Endothelial cell of umbilical vein (primary cell): Measurements from ENCODE around the gene SLC12A7. TPM values are rescaled to one million over a fixed set of nuclear protein-coding genes. Genes with fewer than 3 reads are reported as not detected.

Source experiments
- BruUV-seq: library from RNA; stranded (reverse); fragments of 400-500 nt; replicated peaks from 2 replicates; lab custom pipeline; 2021; lab: Mats Ljungman, UMichigan
- CTCF ChIA-PET: fragments of 300-600, 350-600 bp; sonication (Branson Sonifier 250); formaldehyde crosslinking; loops from one replicate; lab custom pipeline; 2021; ENCODE audit warnings: antibody characterized with exemption, inconsistent platforms; lab: Charles Lee
- POLR2A ChIA-PET: fragments of 300-600, 350-600 bp; sonication (Branson Sonifier 250); formaldehyde crosslinking; loops from one replicate; lab custom pipeline; 2021; ENCODE audit warnings: antibody characterized with exemption, inconsistent platforms; lab: Charles Lee
- DNase-seq: peaks from one replicate; pipeline ENCODE4 v3.0.0-alpha.2; 2011; ENCODE audit warnings: low read depth, low spot score
- FAIRE-seq: peaks from 2 replicates; lab custom pipeline; 2011; peaks lifted over from hg19 to GRCh38; lab: Jason Lieb, UNC
- H2AFZ ChIP-seq: 2 replicates; pipeline ENCODE4 v1.6.0; 2012; ENCODE audit warnings: low read depth, low read length, control low read depth, inconsistent platforms
- H3K27ac ChIP-seq: 2 replicates; pipeline ENCODE4 v1.5.1; 2011; ENCODE audit warnings: low read depth, mild to moderate bottlenecking, control low read depth, low read length, moderate library complexity; ENCODE audit not compliant: insufficient read depth
- H3K27me3 ChIP-seq, 2 experiments: 2 replicates each; pipeline versions ENCODE4 v1.6.0 to v1.6.1; 2011; ENCODE audit warnings: low read length in 2 of 2, mixed read lengths in 1 of 2; ENCODE audit not compliant: control insufficient read depth in 2 of 2, insufficient read depth in 2 of 2
- H3K36me3 ChIP-seq, 2 experiments: 2 replicates in 1 of 2; 3 replicates in 1 of 2; pipeline ENCODE4 v1.5.1; 2011; ENCODE audit warnings: low read length in 2 of 2, mild to moderate bottlenecking in 1 of 2, moderate library complexity in 1 of 2; ENCODE audit not compliant: control insufficient read depth in 2 of 2, insufficient read depth in 2 of 2; ENCODE audit errors: extremely low read depth in 1 of 2
- H3K4me1 ChIP-seq: 3 replicates; pipeline ENCODE4 v1.5.1; 2011; ENCODE audit warnings: mild to moderate bottlenecking, low read length; ENCODE audit not compliant: control insufficient read depth, insufficient read depth; ENCODE audit errors: extremely low read depth
- H3K4me2 ChIP-seq: 2 replicates; pipeline ENCODE4 v1.6.1; 2011; ENCODE audit warnings: low read length, control low read depth, mixed read lengths; ENCODE audit not compliant: insufficient read depth
- H3K4me3 ChIP-seq, 3 experiments: fragments of 200-600 bp in 1 of 3; sonication (generic), shearing (Covaris generic) in 1 of 3; replicated peaks in 1 of 3; 2 replicates each; pipeline ENCODE4 v1.5.1; 2011 to 2016; ENCODE audit warnings: control low read depth in 3 of 3, low read length in 3 of 3, mild to moderate bottlenecking in 2 of 3, inconsistent platforms in 1 of 3, low read depth in 1 of 3, moderate library complexity in 1 of 3; ENCODE audit not compliant: insufficient read depth in 1 of 3
- H3K79me2 ChIP-seq: 2 replicates; pipeline ENCODE4 v1.6.0; 2012; ENCODE audit warnings: low read length, inconsistent platforms; ENCODE audit not compliant: control insufficient read depth, insufficient read depth
- H3K9ac ChIP-seq: replicated peaks from 2 replicates; pipeline ENCODE3; 2011; ENCODE audit warnings: low read length, control low read depth; ENCODE audit not compliant: insufficient read depth; ENCODE audit errors: extremely low read depth
- H3K9me1 ChIP-seq: replicated peaks from 3 replicates; pipeline ENCODE4 v1.6.0; 2011; ENCODE audit warnings: mild to moderate bottlenecking, low read length; ENCODE audit not compliant: control insufficient read depth, insufficient read depth; ENCODE audit errors: extremely low read depth
- H3K9me3 ChIP-seq: replicated peaks from 2 replicates; pipeline ENCODE4 v1.5.1; 2012; ENCODE audit warnings: low read length, inconsistent platforms; ENCODE audit not compliant: control insufficient read depth, insufficient read depth
- H4K20me1 ChIP-seq: replicated peaks from 2 replicates; pipeline ENCODE3; 2011; ENCODE audit warnings: mild to moderate bottlenecking, low read length; ENCODE audit not compliant: control insufficient read depth, insufficient read depth; ENCODE audit errors: extremely low read depth
- CTCF ChIP-seq, 2 donors: IDR thresholded peaks; 1 replicate in 1 of 2; 2 replicates in 1 of 2; pipeline ENCODE4 v1.5.1; 2011; ENCODE audit warnings: low read length in 2 of 2, mild to moderate bottlenecking in 2 of 2, moderate library complexity in 2 of 2, control low read depth in 1 of 2, inconsistent platforms in 1 of 2, low read depth in 1 of 2; ENCODE audit not compliant: insufficient read depth in 1 of 2; ENCODE audit errors: extremely low read depth in 1 of 2
- EZH2 ChIP-seq: IDR thresholded peaks from 2 replicates; pipeline ENCODE4 v1.6.1; 2012; ENCODE audit warnings: borderline replicate concordance, low read depth, mild to moderate bottlenecking, moderate library complexity, low read length, inconsistent platforms; ENCODE audit not compliant: severe bottlenecking
- FOS ChIP-seq: IDR thresholded peaks from 2 replicates; pipeline ENCODE4 v1.6.1; 2011; ENCODE audit warnings: mild to moderate bottlenecking, low read length, moderate library complexity, borderline replicate concordance; ENCODE audit not compliant: insufficient read depth
- GATA2 ChIP-seq: IDR thresholded peaks from 2 replicates; pipeline ENCODE4 v1.7.0; 2011; ENCODE audit warnings: low read depth, mild to moderate bottlenecking, moderate library complexity, mixed read lengths, low read length; ENCODE audit not compliant: insufficient read length, insufficient read depth
- MYC ChIP-seq: IDR thresholded peaks from one replicate; pipeline ENCODE4 v1.6.1; 2011; ENCODE audit warnings: mild to moderate bottlenecking, low read depth, low read length
- POLR2A ChIP-seq: IDR thresholded peaks from 2 replicates; pipeline ENCODE4 v1.6.1; 2012; ENCODE audit warnings: low read depth, mild to moderate bottlenecking, control low read depth, low read length
- POLR2AphosphoS5 ChIP-seq: IDR thresholded peaks from 2 replicates; pipeline ENCODE4 v1.6.1; 2012; ENCODE audit warnings: low read depth, mild to moderate bottlenecking, control low read depth, low read length, moderate library complexity; ENCODE audit not compliant: insufficient read depth
- dilution Hi-C: fragments of 300-500 bp; cut with MboI; formaldehyde crosslinking; loops from one replicate; pipeline ENCODE4 v1.15.0; 2019; ENCODE audit warnings: low sequenced_read_pairs; ENCODE audit not compliant: extremely low pct_ligation_motif_present
- intact Hi-C: fragments of 100-400 bp; cut with micrococcal nuclease; formaldehyde crosslinking; loops from one replicate; pipeline ENCODE4 v1.10.0; 2022
- polyA plus RNA-seq, 4 experiments: library from polyadenylated mRNA; depleted of rRNA in 3 of 4; stranded (reverse) in 3 of 4; unstranded in 1 of 4; fragments of >200 nt; gene quantifications; 2 replicates each; pipeline versions ENCODE4 v1.2.1 to v1.2.3, GENCODE V29; 2011 to 2012; ENCODE audit warnings: missing spikeins in 1 of 4
- total RNA-seq: library from RNA; stranded (reverse); gene quantifications from 2 replicates; pipeline ENCODE4 v1.2.3, GENCODE V29; 2021

SLC12A7 gene
- total and polyA plus RNA-seq, 2 donors (not counting 3 experiments of a cell fraction or from before 2014, with no cell fraction given): 16.4 to 38.8 TPM

- FAIRE-seq (no peak), DNase-seq (no peak)
- no peak for TF ChIP-seq GATA2
- TF ChIP-seq EZH2: no peak
- TF ChIP-seq POLR2AphosphoS5: no peak
- no peak for TF ChIP-seq FOS
- no peak for TF ChIP-seq POLR2A
- TF ChIP-seq MYC: no peak
- TF ChIP-seq CTCF (IDR thresholded peaks at IDR 0.05; ENCODE audit: extremely low read depth in 1 of 2, insufficient read depth in 1 of 2, low read depth in 1 of 2, low read length in 2 of 2): peak in 1 of 2 donors; percentile 52
- dilution Hi-C loops: no loop called here
- Histone ChIP-seq H3K9me3 (no peaks in the 10 kb centered on the region), H3K36me3 (no peaks in the 10 kb centered on the region), H3K27me3 (peaks cover 20 to 21% of the 10 kb centered on the region in 2 experiments), H3K4me3 (no peak overlapping the region), H4K20me1 (no peaks in the 10 kb centered on the region), H3K9ac (no peak overlapping the region), H3K79me2 (no peaks in the 10 kb centered on the region), H3K9me1 (no peaks in the 10 kb centered on the region), H3K27ac (no peak overlapping the region), H2AFZ (no peak overlapping the region), H3K4me2 (no peak overlapping the region), H3K4me1 (no peaks in the 10 kb centered on the region)
- POLR2A ChIA-PET: no interaction called here
- intact Hi-C loops: no loop called here
- no TSS peak for BruUV-seq
- CTCF ChIA-PET: interaction anchor here (0.9 to 1.0 kb wide), 3 partner anchors 21 to 88 kb away, joined by 3 to 8 read pairs (median 4); no protein-coding TSS in a partner anchor
These were observed 100.6 kb downstream of the SLC12A7 start for GRCh38 chr5:1011226-1011631.
